ENCODE results near the gene COL23A1.

The COL23A1 gene

GRCh38 chr5:178326374-178326715 is 263.8 kb downstream of the COL23A1 start:
- no peak for DNase-seq (ENCODE audit: low read depth)
- TF ChIP-seq, protein P1, sequence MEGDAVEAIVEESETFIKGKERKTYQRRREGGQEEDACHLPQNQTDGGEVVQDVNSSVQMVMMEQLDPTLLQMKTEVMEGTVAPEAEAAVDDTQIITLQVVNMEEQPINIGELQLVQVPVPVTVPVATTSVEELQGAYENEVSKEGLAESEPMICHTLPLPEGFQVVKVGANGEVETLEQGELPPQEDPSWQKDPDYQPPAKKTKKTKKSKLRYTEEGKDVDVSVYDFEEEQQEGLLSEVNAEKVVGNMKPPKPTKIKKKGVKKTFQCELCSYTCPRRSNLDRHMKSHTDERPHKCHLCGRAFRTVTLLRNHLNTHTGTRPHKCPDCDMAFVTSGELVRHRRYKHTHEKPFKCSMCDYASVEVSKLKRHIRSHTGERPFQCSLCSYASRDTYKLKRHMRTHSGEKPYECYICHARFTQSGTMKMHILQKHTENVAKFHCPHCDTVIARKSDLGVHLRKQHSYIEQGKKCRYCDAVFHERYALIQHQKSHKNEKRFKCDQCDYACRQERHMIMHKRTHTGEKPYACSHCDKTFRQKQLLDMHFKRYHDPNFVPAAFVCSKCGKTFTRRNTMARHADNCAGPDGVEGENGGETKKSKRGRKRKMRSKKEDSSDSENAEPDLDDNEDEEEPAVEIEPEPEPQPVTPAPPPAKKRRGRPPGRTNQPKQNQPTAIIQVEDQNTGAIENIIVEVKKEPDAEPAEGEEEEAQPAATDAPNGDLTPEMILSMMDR (conservative IDR thresholded peaks at IDR 0.05; ENCODE audit: low read depth, low read length) = no peak
- no peak overlapping the region for H3K4me3 ChIP-seq (ENCODE audit: low read depth, low read length)

DNA sequence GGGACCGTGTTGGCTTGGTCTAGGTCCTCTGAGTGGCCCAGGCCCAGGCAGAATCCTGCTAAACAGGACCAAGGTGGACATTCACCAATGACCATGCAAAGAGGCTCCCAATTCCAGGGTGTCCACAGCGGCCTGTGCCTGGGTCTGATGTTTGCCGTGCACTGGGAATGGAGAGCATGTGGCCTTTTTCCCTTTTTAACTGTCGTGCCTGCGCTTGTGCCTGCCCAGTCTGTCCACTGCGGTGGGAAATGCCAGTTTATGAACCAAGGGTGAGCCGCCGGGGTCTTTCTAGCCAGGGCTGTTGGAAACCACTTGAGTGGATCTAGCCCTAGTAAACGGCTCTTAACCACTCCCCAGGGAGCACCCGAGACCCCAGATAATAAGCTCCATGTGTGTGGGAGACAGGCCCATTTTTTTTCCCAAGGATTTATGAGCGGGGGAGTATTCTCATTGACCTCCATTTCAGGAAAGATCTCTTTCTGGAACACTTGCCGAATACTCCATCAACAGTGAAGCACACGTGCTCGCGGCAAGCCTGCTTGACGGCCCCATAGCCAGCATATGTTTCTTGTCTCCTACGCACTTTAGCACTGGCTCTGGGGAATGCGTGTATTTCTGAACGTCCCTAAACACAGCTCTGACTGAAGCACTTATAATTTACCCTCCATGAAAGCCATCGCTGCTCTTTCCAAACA is 264.4 kb downstream of the COL23A1 start:
- no peak for DNase-seq (ENCODE audit: low read depth)
- TF ChIP-seq, protein P1 (conservative IDR thresholded peaks at IDR 0.05; ENCODE audit: low read depth, low read length) = no peak
- H3K4me3 ChIP-seq (ENCODE audit: low read depth, low read length) = no peak overlapping the region

GRCh38 chr5:178325311-178325678 is 264.9 kb downstream of the COL23A1 start:
- no peak for DNase-seq (ENCODE audit: low read depth)
- H3K4me3 ChIP-seq (ENCODE audit: low read depth, low read length) = no peak overlapping the region
- TF ChIP-seq, protein P1 (conservative IDR thresholded peaks at IDR 0.05; ENCODE audit: low read depth, low read length) = no peak

- TF ChIP-seq, protein P1 (conservative IDR thresholded peaks at IDR 0.05; ENCODE audit: low read depth, low read length) = no peak
- DNase-seq (ENCODE audit: low read depth) = no peak
- H3K4me3 ChIP-seq (ENCODE audit: low read depth, low read length) = no peak overlapping the region
Measured at GRCh38 chr5:178324481-178325310, 265.5 kb downstream of the COL23A1 start.

DNA sequence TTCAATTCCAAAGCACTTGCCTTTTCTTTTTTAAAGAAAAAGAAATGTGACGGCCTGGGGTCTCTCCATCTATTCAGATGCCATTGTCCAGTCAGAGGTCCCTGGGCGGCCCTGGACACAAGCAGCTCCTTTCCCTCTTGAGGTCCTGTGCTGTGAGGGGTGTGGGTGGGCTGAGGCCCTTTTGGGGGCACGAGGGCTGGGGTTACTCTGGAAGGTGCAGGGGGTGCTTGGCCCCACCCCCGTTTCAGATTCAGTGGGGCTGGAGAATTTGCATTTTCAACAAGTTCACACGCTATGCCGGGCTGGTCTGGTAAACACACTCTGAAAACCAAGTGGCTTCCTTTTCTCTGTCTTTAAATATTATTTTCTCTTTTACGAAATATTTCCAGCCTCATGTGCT is 266.2 kb downstream of the COL23A1 start:
- TF ChIP-seq, protein P1 (conservative IDR thresholded peaks at IDR 0.05; ENCODE audit: low read depth, low read length) = no peak
- DNase-seq (ENCODE audit: low read depth) = no peak
- H3K4me3 ChIP-seq (ENCODE audit: low read depth, low read length) = no peak overlapping the region

GRCh38 chr5:178323541-178323865 is 266.7 kb downstream of the COL23A1 start:
- DNase-seq (ENCODE audit: low read depth) = no peak
- no peak overlapping the region for H3K4me3 ChIP-seq (ENCODE audit: low read depth, low read length)
- TF ChIP-seq, protein P1 (conservative IDR thresholded peaks at IDR 0.05; ENCODE audit: low read depth, low read length) = no peak
